B cell (primary cell): ENCODE data around the gene ODAM. TPM values are rescaled to one million over a fixed set of nuclear protein-coding genes. Genes with fewer than 3 reads are reported as not detected.

Experiments used
- ATAC-seq: fragments of 200-7000 bp; cut with Tn5 transposase; one replicate; pipeline ENCODE4 v1.10.0; 2021; ENCODE audit warnings: low read depth, mild to moderate bottlenecking, moderate number of reproducible peaks, moderate library complexity
- CTCF ChIA-PET: fragments of 350-600 bp; sonication (Branson Sonifier 250); formaldehyde crosslinking; loops from one replicate; lab custom pipeline; 2021; ENCODE audit warnings: antibody characterized with exemption, inconsistent platforms; lab: Charles Lee
- POLR2A ChIA-PET: fragments of 350-600 bp; sonication (Branson Sonifier 250); formaldehyde crosslinking; loops from one replicate; lab custom pipeline; 2021; ENCODE audit warnings: antibody characterized with exemption; lab: Charles Lee
- DNase-seq: peaks from one replicate; pipeline ENCODE4 v3.0.0; 2013
- H2AFZ ChIP-seq: 2 replicates; pipeline ENCODE4 v1.6.1; 2012; ENCODE audit warnings: mild to moderate bottlenecking, low read depth, low read length; ENCODE audit not compliant: insufficient read depth, poor library complexity, severe bottlenecking
- H3K27ac ChIP-seq, 2 donors: 1 replicate in 1 of 2; 2 replicates in 1 of 2; pipeline ENCODE4 v1.5.1; 2012 to 2013; ENCODE audit warnings: low read length in 2 of 2, mild to moderate bottlenecking in 2 of 2, moderate library complexity in 1 of 2
- H3K27me3 ChIP-seq, 4 experiments: fragments of 200-600 bp in 1 of 4; sonication (generic) in 1 of 4; replicated peaks in 1 of 4; 1 replicate in 2 of 4; 2 replicates in 2 of 4; pipeline versions ENCODE4 v1.6.1 to v1.7.0; 2013 to 2016; ENCODE audit warnings: low read length in 3 of 4, mild to moderate bottlenecking in 2 of 4, mixed read lengths in 1 of 4, moderate library complexity in 1 of 4; ENCODE audit not compliant: insufficient read depth in 4 of 4, control insufficient read depth in 3 of 4; ENCODE audit errors: control extremely low read depth in 1 of 4
- H3K36me3 ChIP-seq, 2 experiments: replicated peaks in 1 of 2; 1 replicate in 1 of 2; 2 replicates in 1 of 2; pipeline versions ENCODE4 v1.6.1 to v1.7.1; 2013; ENCODE audit warnings: low read length in 1 of 2; ENCODE audit not compliant: insufficient read depth in 2 of 2, control insufficient read depth in 1 of 2; ENCODE audit errors: control extremely low read depth in 1 of 2, extremely low read depth in 1 of 2
- H3K4me1 ChIP-seq, 2 donors: fragments of 200-600 bp in 1 of 2; sonication (generic) in 1 of 2; 1 replicate in 1 of 2; 2 replicates in 1 of 2; pipeline versions ENCODE4 v1.5.1 to v1.6.1; 2013 to 2017; ENCODE audit warnings: low read length in 2 of 2; ENCODE audit not compliant: control insufficient read depth in 2 of 2, insufficient read depth in 2 of 2
- H3K4me2 ChIP-seq: replicated peaks from 2 replicates; pipeline ENCODE3; 2012; ENCODE audit warnings: mild to moderate bottlenecking, low read depth, low read length; ENCODE audit not compliant: poor library complexity, severe bottlenecking
- H3K4me3 ChIP-seq, 5 experiments: fragments of 200-600 bp in 1 of 5; sonication (generic) in 1 of 5; 1 replicate in 3 of 5; 2 replicates in 2 of 5; pipeline versions ENCODE4 v1.5.1 to v1.7.0; 2011 to 2016; ENCODE audit warnings: low read length in 4 of 5, mild to moderate bottlenecking in 4 of 5, low read depth in 2 of 5, control low read depth in 1 of 5, moderate library complexity in 1 of 5; ENCODE audit not compliant: insufficient read depth in 1 of 5; ENCODE audit errors: control extremely low read depth in 1 of 5, extremely low read depth in 1 of 5
- H3K79me2 ChIP-seq: fragments of 200-600 bp; sonication (generic); one replicate; pipeline ENCODE4 v1.6.0; 2016; ENCODE audit warnings: low read length; ENCODE audit not compliant: control insufficient read depth, insufficient read depth
- H3K9ac ChIP-seq: fragments of 200-600 bp; sonication (generic); 2 replicates; pipeline ENCODE4 v1.6.1; 2017; ENCODE audit warnings: mild to moderate bottlenecking, low read length, moderate library complexity
- H3K9me3 ChIP-seq, 3 donors: one replicate each; pipeline versions ENCODE4 v1.6.1 to v1.7.1; 2013; ENCODE audit warnings: low read length in 2 of 3; ENCODE audit not compliant: control insufficient read depth in 2 of 3, insufficient read depth in 1 of 3; ENCODE audit errors: control extremely low read depth in 1 of 3
- H4K20me1 ChIP-seq: 2 replicates; pipeline ENCODE4 v1.6.0; 2012; ENCODE audit warnings: mild to moderate bottlenecking, low read length; ENCODE audit not compliant: insufficient read depth, control insufficient read depth, poor library complexity, severe bottlenecking
- H3K27ac Mint-ChIP-seq: one replicate; pipeline ENCODE4 v1.8.0; 2021; ENCODE audit warnings: mixed read lengths
- H3K27me3 Mint-ChIP-seq: one replicate; pipeline ENCODE4 v1.8.0; 2021; ENCODE audit warnings: mixed read lengths
- H3K4me1 Mint-ChIP-seq: one replicate; pipeline ENCODE4 v1.8.0; 2021; ENCODE audit warnings: mixed read lengths
- H3K4me3 Mint-ChIP-seq: one replicate; pipeline ENCODE4 v1.8.0; 2021; ENCODE audit warnings: mixed read lengths
- H3K9me3 Mint-ChIP-seq: one replicate; pipeline ENCODE4 v1.8.0; 2022; ENCODE audit warnings: mixed read lengths; ENCODE audit not compliant: insufficient read depth
- EZH2 ChIP-seq: IDR thresholded peaks from 2 replicates; pipeline ENCODE4 v1.6.1; 2012; ENCODE audit warnings: borderline replicate concordance, low read depth, mild to moderate bottlenecking, moderate library complexity, low read length; ENCODE audit not compliant: insufficient read depth, poor library complexity, severe bottlenecking
- WGBS: methylation state at CpG from one replicate; pipeline ENCODE4 v1.1.5; 2013; ENCODE audit warnings: missing lambda C conversion rate; ENCODE audit not compliant: insufficient coverage; 5-methylcytosine and 5-hydroxymethylcytosine counted together
- intact Hi-C: fragments of 100-400 bp; cut with micrococcal nuclease; formaldehyde crosslinking; loops from one replicate; pipeline ENCODE4 v1.10.0; 2022
- polyA plus RNA-seq: library from polyadenylated mRNA; depleted of rRNA; stranded (reverse); fragments of >200 nt; gene quantifications from 2 replicates; pipeline ENCODE4 v1.2.3, GENCODE V29; 2012
- total RNA-seq, 2 donors: library from RNA; stranded (reverse); fragments of 120-200 nt in 1 of 2; gene quantifications; 1 replicate in 1 of 2; 2 replicates in 1 of 2; pipeline versions ENCODE4 v1.2.3 to v1.2.4, GENCODE V29; 2013 to 2022
- TF ChIP-seq, protein P1 (sequence below): fragments of 200-600 bp; IDR thresholded peaks from one replicate; pipeline ENCODE4 v1.8.0; 2022; ENCODE audit warnings: antibody characterized with exemption, mild to moderate bottlenecking

ODAM gene
- total and polyA plus RNA-seq, 2 donors (not counting 1 experiment from before 2014, with no cell fraction given) = not detected

DNA sequence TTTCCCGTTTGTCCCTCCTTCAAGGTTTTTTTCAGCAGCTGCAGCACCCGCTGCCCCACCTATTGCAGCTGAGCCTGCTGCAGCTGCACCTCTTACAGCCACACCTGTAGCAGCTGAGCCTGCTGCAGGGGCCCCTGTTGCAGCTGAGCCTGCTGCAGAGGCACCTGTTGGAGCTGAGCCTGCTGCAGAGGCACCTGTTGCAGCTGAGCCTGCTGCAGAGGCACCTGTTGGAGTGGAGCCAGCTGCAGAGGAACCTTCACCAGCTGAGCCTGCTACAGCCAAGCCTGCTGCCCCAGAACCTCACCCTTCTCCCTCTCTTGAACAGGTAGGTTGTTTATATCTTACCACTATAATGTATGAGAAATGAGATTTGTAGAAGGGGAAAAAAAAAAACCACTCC, 36.9 kb upstream of the ODAM start:
- Histone ChIP-seq H3K4me2 (no peak overlapping the region), H3K36me3 (no peaks in the 10 kb centered on the region), H2AFZ (no peak overlapping the region), H3K4me1 (no peaks in the 10 kb centered on the region), H4K20me1 (no peaks in the 10 kb centered on the region), H3K9me3 (no peaks in the 10 kb centered on the region), H3K27ac (no peak overlapping the region), H3K4me3 (no peak overlapping the region), H3K79me2 (no peaks in the 10 kb centered on the region), H3K27me3 (no peaks in the 10 kb centered on the region), H3K9ac (no peak overlapping the region)
- ChIA-PET POLR2A (no interaction called here), CTCF (no interaction called here)
- DNase-seq = no peak
- H3K27me3 Mint-ChIP-seq = no peaks in the 10 kb centered on the region
- TF ChIP-seq, protein P1, sequence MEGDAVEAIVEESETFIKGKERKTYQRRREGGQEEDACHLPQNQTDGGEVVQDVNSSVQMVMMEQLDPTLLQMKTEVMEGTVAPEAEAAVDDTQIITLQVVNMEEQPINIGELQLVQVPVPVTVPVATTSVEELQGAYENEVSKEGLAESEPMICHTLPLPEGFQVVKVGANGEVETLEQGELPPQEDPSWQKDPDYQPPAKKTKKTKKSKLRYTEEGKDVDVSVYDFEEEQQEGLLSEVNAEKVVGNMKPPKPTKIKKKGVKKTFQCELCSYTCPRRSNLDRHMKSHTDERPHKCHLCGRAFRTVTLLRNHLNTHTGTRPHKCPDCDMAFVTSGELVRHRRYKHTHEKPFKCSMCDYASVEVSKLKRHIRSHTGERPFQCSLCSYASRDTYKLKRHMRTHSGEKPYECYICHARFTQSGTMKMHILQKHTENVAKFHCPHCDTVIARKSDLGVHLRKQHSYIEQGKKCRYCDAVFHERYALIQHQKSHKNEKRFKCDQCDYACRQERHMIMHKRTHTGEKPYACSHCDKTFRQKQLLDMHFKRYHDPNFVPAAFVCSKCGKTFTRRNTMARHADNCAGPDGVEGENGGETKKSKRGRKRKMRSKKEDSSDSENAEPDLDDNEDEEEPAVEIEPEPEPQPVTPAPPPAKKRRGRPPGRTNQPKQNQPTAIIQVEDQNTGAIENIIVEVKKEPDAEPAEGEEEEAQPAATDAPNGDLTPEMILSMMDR = no peak
- TF ChIP-seq EZH2 = no peak
- 64% methylated on average over 1 of the region's 2 CpGs for WGBS
- no peaks in the 10 kb centered on the region for H3K4me1 Mint-ChIP-seq
- no peak overlapping the region for H3K27ac Mint-ChIP-seq
- no peak overlapping the region for H3K4me3 Mint-ChIP-seq
- intact Hi-C loops = no loop called here
- ATAC-seq = no peak
- no peaks in the 10 kb centered on the region for H3K9me3 Mint-ChIP-seq

DNA sequence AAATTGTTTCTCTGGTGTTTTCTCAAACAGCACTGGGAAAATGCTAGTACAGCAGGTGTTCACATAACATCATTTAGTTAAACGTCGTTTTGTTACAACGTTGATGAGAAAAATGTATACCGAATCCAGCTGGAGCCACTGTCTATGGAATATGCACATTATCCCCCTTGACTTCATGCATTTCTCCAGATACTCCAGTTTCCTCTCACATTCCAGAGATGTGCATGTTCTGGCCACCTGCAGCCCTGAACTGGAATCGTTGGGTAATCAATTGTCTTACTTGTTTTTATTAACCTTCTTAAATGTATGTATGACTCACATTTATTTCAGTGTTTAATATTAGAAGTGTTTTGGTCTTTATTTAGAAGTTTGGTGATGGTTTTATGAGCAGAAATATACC, 18.4 kb upstream of the ODAM start:
- Histone ChIP-seq H3K4me2 (no peak overlapping the region), H3K4me3 (no peak overlapping the region), H3K27ac (no peak overlapping the region), H3K9ac (no peak overlapping the region), H3K9me3 (no peaks in the 10 kb centered on the region), H3K36me3 (no peaks in the 10 kb centered on the region), H2AFZ (no peak overlapping the region), H3K79me2 (no peaks in the 10 kb centered on the region), H3K4me1 (no peaks in the 10 kb centered on the region), H4K20me1 (no peaks in the 10 kb centered on the region), H3K27me3 (no peaks in the 10 kb centered on the region)
- H3K4me1 Mint-ChIP-seq = no peaks in the 10 kb centered on the region
- DNase-seq = no peak
- ATAC-seq = no peak
- POLR2A ChIA-PET = no interaction called here
- no peak overlapping the region for H3K4me3 Mint-ChIP-seq
- no peak for TF ChIP-seq EZH2
- TF ChIP-seq, protein P1 = no peak
- no peak overlapping the region for H3K27ac Mint-ChIP-seq
- intact Hi-C loops = no loop called here
- CTCF ChIA-PET = no interaction called here
- no peaks in the 10 kb centered on the region for H3K27me3 Mint-ChIP-seq
- no peaks in the 10 kb centered on the region for H3K9me3 Mint-ChIP-seq
- 80% methylated on average over 1 of the region's 5 CpGs for WGBS
